Mononuclear cell (primary cell): ENCODE measurements around the gene GUCA2A. TPM values are rescaled to one million over a fixed set of nuclear protein-coding genes. Genes with fewer than 3 reads are reported as not detected.

Source experiments
- H3K27me3 ChIP-seq: 2 replicates; pipeline ENCODE4 v1.6.0; 2011; ENCODE audit warnings: low read length, control low read depth; ENCODE audit not compliant: insufficient read depth
- H3K4me1 ChIP-seq: 2 replicates; pipeline ENCODE4 v1.5.1; 2011; ENCODE audit warnings: mild to moderate bottlenecking, low read length, control low read depth; ENCODE audit not compliant: insufficient read depth
- H3K4me3 ChIP-seq: 2 replicates; pipeline ENCODE4 v1.5.1; 2011; ENCODE audit warnings: mild to moderate bottlenecking, low read length, moderate library complexity
- H3K9me3 ChIP-seq: 2 replicates; pipeline ENCODE4 v1.5.1; 2011; ENCODE audit warnings: low read depth, mild to moderate bottlenecking, control low read depth, low read length
- total RNA-seq: library from RNA; depleted of rRNA; stranded (reverse); fragments of >200 nt; gene quantifications from one replicate; pipeline ENCODE4 v1.2.3, GENCODE V29; 2012

The GUCA2A gene
- total RNA-seq, 1 donor: not detected

- H3K4me3 ChIP-seq: no peak overlapping the region
- no peaks in the 10 kb centered on the region for H3K27me3 ChIP-seq
- no peaks in the 10 kb centered on the region for H3K9me3 ChIP-seq
- no peaks in the 10 kb centered on the region for H3K4me1 ChIP-seq
These were observed 12.4 kb downstream of the GUCA2A start for GRCh38 chr1:42152119-42152518.

GRCh38 chr1:42150651-42151050 is 13.9 kb downstream of the GUCA2A start:
- no peaks in the 10 kb centered on the region for H3K4me1 ChIP-seq
- no peak overlapping the region for H3K4me3 ChIP-seq
- no peaks in the 10 kb centered on the region for H3K9me3 ChIP-seq
- H3K27me3 ChIP-seq: no peaks in the 10 kb centered on the region

GRCh38 chr1:42148166-42148565 is 16.4 kb downstream of the GUCA2A start:
- Histone ChIP-seq H3K4me3 (no peak overlapping the region), H3K27me3 (no peaks in the 10 kb centered on the region), H3K4me1 (no peaks in the 10 kb centered on the region), H3K9me3 (no peaks in the 10 kb centered on the region)

- H3K4me3 ChIP-seq: no peak overlapping the region
- H3K9me3 ChIP-seq: no peaks in the 10 kb centered on the region
- H3K27me3 ChIP-seq: no peaks in the 10 kb centered on the region
- H3K4me1 ChIP-seq: no peaks in the 10 kb centered on the region
These were observed 17.8 kb downstream of the GUCA2A start for GRCh38 chr1:42146626-42147320.

- Histone ChIP-seq H3K4me3 (no peak overlapping the region), H3K9me3 (no peaks in the 10 kb centered on the region), H3K4me1 (no peaks in the 10 kb centered on the region), H3K27me3 (no peaks in the 10 kb centered on the region)
These were observed 18.6 kb downstream of the GUCA2A start for GRCh38 chr1:42145764-42146625.

GRCh38 chr1:42145389-42145716 is 19.2 kb downstream of the GUCA2A start:
- Histone ChIP-seq H3K4me1 (no peaks in the 10 kb centered on the region), H3K4me3 (no peak overlapping the region), H3K9me3 (no peaks in the 10 kb centered on the region), H3K27me3 (no peaks in the 10 kb centered on the region)

- Histone ChIP-seq H3K27me3 (no peaks in the 10 kb centered on the region), H3K4me3 (no peak overlapping the region), H3K9me3 (no peaks in the 10 kb centered on the region), H3K4me1 (no peaks in the 10 kb centered on the region)
These were observed 19.7 kb downstream of the GUCA2A start for GRCh38 chr1:42144711-42145388.

- Histone ChIP-seq H3K4me1 (no peaks in the 10 kb centered on the region), H3K27me3 (no peaks in the 10 kb centered on the region), H3K9me3 (no peaks in the 10 kb centered on the region), H3K4me3 (no peak overlapping the region)
These were observed 20.4 kb downstream of the GUCA2A start for GRCh38 chr1:42143896-42144710.

- Histone ChIP-seq H3K4me1 (no peaks in the 10 kb centered on the region), H3K4me3 (no peak overlapping the region), H3K9me3 (no peaks in the 10 kb centered on the region), H3K27me3 (no peaks in the 10 kb centered on the region)
These were observed 21.5 kb downstream of the GUCA2A start for GRCh38 chr1:42142894-42143675.

- no peaks in the 10 kb centered on the region for H3K27me3 ChIP-seq
- H3K4me1 ChIP-seq: no peaks in the 10 kb centered on the region
- H3K4me3 ChIP-seq: no peak overlapping the region
These were observed 22.6 kb downstream of the GUCA2A start for GRCh38 chr1:42141978-42142377.

GRCh38 chr1:42140191-42140590 is 24.4 kb downstream of the GUCA2A start:
- H3K9me3 ChIP-seq: no peaks in the 10 kb centered on the region
- H3K4me1 ChIP-seq: no peaks in the 10 kb centered on the region
- no peak overlapping the region for H3K4me3 ChIP-seq
- H3K27me3 ChIP-seq: no peaks in the 10 kb centered on the region

More at GRCh38 chr1:42141978-42142377, 22.6 kb downstream of the GUCA2A start:
- no peaks in the 10 kb centered on the region for H3K9me3 ChIP-seq

- no peaks in the 10 kb centered on the region for H3K4me1 ChIP-seq
- H3K9me3 ChIP-seq: no peaks in the 10 kb centered on the region
- no peaks in the 10 kb centered on the region for H3K27me3 ChIP-seq
- H3K4me3 ChIP-seq: no peak overlapping the region
These were observed 25.1 kb downstream of the GUCA2A start for GRCh38 chr1:42139444-42139843.

GRCh38 chr1:42138586-42138985 is 26.0 kb downstream of the GUCA2A start:
- no peaks in the 10 kb centered on the region for H3K9me3 ChIP-seq
- H3K4me3 ChIP-seq: no peak overlapping the region
- no peaks in the 10 kb centered on the region for H3K4me1 ChIP-seq
- H3K27me3 ChIP-seq: no peaks in the 10 kb centered on the region

GRCh38 chr1:42137766-42138165 is 26.8 kb downstream of the GUCA2A start:
- Histone ChIP-seq H3K4me3 (no peak overlapping the region), H3K27me3 (no peaks in the 10 kb centered on the region), H3K4me1 (no peaks in the 10 kb centered on the region), H3K9me3 (no peaks in the 10 kb centered on the region)
